Smooth muscle cell (in vitro differentiated cells): Measurements from ENCODE around the gene NUP62CL. TPM values are rescaled to one million over a fixed set of nuclear protein-coding genes. Genes with fewer than 3 reads are reported as not detected.

Source experiments
- DNase-seq: peaks from one replicate; lab custom pipeline; 2025; ENCODE audit not compliant: unreplicated experiment; lab: John Stamatoyannopoulos, UW
- H2AFZ ChIP-seq: fragments of 200-600 bp; sonication (generic); 2 replicates; pipeline ENCODE4 v1.6.0; 2016; ENCODE audit warnings: antibody characterized with exemption, low read depth, mild to moderate bottlenecking
- H3F3A ChIP-seq: fragments of 200-600 bp; sonication (generic); 2 replicates; pipeline ENCODE4 v1.6.0; 2017; ENCODE audit warnings: antibody characterized with exemption, low read depth
- H3K27ac ChIP-seq: fragments of 200-600 bp; sonication (generic); 2 replicates; pipeline ENCODE4 v1.5.1; 2016; ENCODE audit warnings: low read depth, mild to moderate bottlenecking
- H3K27me3 ChIP-seq: fragments of 200-600 bp; sonication (generic); 2 replicates; pipeline ENCODE4 v1.6.1; 2016; ENCODE audit warnings: low read depth, mild to moderate bottlenecking
- H3K36me3 ChIP-seq: fragments of 200-600 bp; sonication (generic); 2 replicates; pipeline ENCODE4 v1.5.1; 2016; ENCODE audit warnings: low read depth
- H3K4me1 ChIP-seq: fragments of 200-600 bp; sonication (generic); 2 replicates; pipeline ENCODE4 v1.5.1; 2016; ENCODE audit warnings: low read depth
- H3K4me2 ChIP-seq: fragments of 200-600 bp; sonication (generic); 2 replicates; pipeline ENCODE4 v1.6.0; 2016; ENCODE audit warnings: mild to moderate bottlenecking
- H3K4me3 ChIP-seq: fragments of 200-600 bp; sonication (generic); 2 replicates; pipeline ENCODE4 v1.5.1; 2016; ENCODE audit warnings: mild to moderate bottlenecking
- H3K79me2 ChIP-seq: fragments of 200-600 bp; sonication (generic); 2 replicates; pipeline ENCODE4 v1.6.0; 2016; ENCODE audit warnings: low read depth, mild to moderate bottlenecking
- H3K9ac ChIP-seq: fragments of 200-600 bp; sonication (generic); 2 replicates; pipeline ENCODE4 v1.6.0; 2016; ENCODE audit warnings: low read depth
- H3K9me3 ChIP-seq: fragments of 200-600 bp; sonication (generic); replicated peaks from 2 replicates; pipeline ENCODE4 v1.5.1; 2016; ENCODE audit warnings: low read depth
- H4K20me1 ChIP-seq: fragments of 200-600 bp; sonication (generic); 2 replicates; pipeline ENCODE4 v1.6.0; 2016; ENCODE audit warnings: low read depth
- WGBS: methylation state at CpG from one replicate; pipeline ENCODE4 v1.1.7; 2016; ENCODE audit warnings: low lambda C conversion rate; 5-methylcytosine and 5-hydroxymethylcytosine counted together
- polyA plus RNA-seq: library from polyadenylated mRNA; unstranded; fragments of >200 nt; fragmentation: Nextera tagmentation; extraction: Ambion mirVana; gene quantifications from 2 replicates; pipeline ENCODE4 v1.2.1, GENCODE V29; 2016
- total RNA-seq: library from RNA; depleted of rRNA; stranded (reverse); fragments of >200 nt; gene quantifications from 2 replicates; pipeline ENCODE4 v1.2.3, GENCODE V29; 2014
- TF ChIP-seq, protein P1 (sequence below): fragments of 200-600 bp; sonication (generic); IDR thresholded peaks from 2 replicates; pipeline ENCODE4 v1.5.1; 2017; ENCODE audit warnings: borderline replicate concordance, mild to moderate bottlenecking, antibody characterized with exemption; ENCODE audit not compliant: insufficient read depth, poor library complexity, severe bottlenecking

NUP62CL gene
- total and polyA plus RNA-seq, 2 experiments from 2014 or later = 2.2 TPM; not detected in 1

DNA sequence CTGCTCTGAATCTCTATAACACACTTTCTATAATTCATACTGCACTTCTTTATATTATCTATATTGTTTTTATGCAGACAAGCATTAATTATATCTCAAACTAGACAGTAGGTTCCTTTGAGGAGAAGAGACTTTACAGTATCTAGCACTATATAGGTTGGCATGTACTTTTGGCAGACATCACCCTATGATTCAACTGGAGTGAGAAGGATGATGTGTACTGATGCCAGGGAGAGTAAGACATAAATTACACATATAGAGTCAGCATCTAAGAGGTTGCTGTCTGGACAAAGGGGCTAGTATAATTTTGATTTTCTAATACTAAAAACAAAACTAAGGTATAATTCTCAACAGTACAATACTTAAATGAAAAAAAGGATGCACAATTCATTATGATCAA is 82.5 kb downstream of the NUP62CL start:
- DNase-seq = no peak

DNA sequence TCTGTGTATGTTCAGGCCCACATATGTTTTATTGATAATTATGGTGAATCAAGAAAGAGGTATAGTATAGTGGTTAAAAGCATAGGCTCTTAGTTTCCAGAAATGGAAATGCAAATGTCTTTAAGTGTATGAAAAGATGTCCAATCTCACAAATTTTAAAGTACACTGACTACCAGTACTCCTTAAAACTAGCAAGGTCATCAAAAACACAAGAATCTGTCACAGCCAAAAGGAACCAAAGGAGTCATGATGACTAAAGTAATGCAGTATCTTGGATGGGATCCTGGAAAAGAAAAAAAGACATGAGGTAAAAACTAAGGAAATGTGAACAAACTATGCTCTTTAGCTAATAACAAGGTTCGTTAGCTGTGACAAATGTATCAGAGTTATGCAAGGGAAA is 87.0 kb downstream of the NUP62CL start:
- Histone ChIP-seq H3K27ac (no peak overlapping the region), H3K79me2 (peaks cover 8% of the 10 kb centered on the region), H3K4me1 (peaks cover 5% of the 10 kb centered on the region), H3K9ac (no peak overlapping the region), H3F3A (no peaks in the 10 kb centered on the region), H3K4me2 (peak overlapping the region; percentile 82), H4K20me1 (no peaks in the 10 kb centered on the region), H3K36me3 (no peaks in the 10 kb centered on the region), H3K4me3 (peak overlapping the region; percentile 70), H3K9me3 (no peaks in the 10 kb centered on the region), H3K27me3 (no peaks in the 10 kb centered on the region), H2AFZ (peak overlapping the region; percentile 51)
- 82% methylated on average over 1 of the region's 1 CpG for WGBS
- TF ChIP-seq, protein P1, sequence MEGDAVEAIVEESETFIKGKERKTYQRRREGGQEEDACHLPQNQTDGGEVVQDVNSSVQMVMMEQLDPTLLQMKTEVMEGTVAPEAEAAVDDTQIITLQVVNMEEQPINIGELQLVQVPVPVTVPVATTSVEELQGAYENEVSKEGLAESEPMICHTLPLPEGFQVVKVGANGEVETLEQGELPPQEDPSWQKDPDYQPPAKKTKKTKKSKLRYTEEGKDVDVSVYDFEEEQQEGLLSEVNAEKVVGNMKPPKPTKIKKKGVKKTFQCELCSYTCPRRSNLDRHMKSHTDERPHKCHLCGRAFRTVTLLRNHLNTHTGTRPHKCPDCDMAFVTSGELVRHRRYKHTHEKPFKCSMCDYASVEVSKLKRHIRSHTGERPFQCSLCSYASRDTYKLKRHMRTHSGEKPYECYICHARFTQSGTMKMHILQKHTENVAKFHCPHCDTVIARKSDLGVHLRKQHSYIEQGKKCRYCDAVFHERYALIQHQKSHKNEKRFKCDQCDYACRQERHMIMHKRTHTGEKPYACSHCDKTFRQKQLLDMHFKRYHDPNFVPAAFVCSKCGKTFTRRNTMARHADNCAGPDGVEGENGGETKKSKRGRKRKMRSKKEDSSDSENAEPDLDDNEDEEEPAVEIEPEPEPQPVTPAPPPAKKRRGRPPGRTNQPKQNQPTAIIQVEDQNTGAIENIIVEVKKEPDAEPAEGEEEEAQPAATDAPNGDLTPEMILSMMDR = no peak
- DNase-seq = no peak

More for the DNA sequence above, 82.5 kb downstream of the NUP62CL start:
- no peaks in the 10 kb centered on the region for H3F3A ChIP-seq
- no peaks in the 10 kb centered on the region for H4K20me1 ChIP-seq
- H2AFZ ChIP-seq = no peak overlapping the region
- no peaks in the 10 kb centered on the region for H3K27me3 ChIP-seq
- TF ChIP-seq, protein P1 = no peak
- no peaks in the 10 kb centered on the region for H3K9me3 ChIP-seq
- H3K27ac ChIP-seq = no peak overlapping the region
- H3K36me3 ChIP-seq = no peaks in the 10 kb centered on the region
- H3K79me2 ChIP-seq = no peaks in the 10 kb centered on the region
- no peak overlapping the region for H3K9ac ChIP-seq
- no peaks in the 10 kb centered on the region for H3K4me1 ChIP-seq
- H3K4me2 ChIP-seq = no peak overlapping the region
- H3K4me3 ChIP-seq = no peak overlapping the region

DNA sequence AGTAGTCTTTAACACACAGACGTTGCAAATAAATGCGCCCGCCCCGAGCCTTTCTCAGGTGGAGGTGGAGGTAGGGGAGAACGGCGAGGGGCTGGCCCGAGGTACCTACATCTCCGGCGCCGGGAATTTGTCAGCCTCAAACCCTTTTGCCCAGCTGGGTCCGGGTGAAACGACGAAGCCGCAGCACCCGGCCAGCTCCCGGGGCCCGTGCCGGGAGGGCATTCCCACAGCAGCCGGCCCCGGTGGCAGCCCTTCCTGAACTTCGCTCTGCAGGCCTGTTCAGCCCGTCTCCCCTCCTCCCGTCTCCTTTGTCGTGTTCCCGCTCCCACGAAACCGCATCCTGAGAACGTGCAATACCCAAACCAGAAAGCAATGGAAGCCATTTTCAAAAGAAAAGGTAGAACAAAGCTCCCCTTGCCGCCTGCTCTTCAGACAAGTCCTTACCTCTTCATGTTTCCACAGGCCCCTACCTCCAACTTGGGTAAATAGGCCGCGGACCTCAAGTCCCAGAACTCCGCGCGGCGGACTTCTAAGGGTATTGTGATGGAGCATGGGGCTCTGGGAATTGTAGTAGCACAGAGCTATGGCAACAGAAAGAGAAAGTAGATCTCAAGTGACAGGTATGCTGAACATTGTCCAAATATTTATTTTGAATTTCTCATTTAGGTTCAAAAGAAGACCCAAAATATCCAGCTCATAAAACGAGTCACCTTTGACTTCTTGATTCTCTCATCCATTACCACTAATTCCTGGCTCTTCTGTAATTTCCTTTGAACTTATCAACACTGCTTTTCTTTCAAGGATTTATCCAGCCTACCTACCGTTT is 87.7 kb downstream of the NUP62CL start, which contains the start of gene RBM41:
RBM41 (minus strand) TSS at position 501 of the 826 bp plus-strand sequence; CDS start at position 452, 49 bp downstream.
- peak within 1 kb of the TSS; percentile 70 for H3K4me3 ChIP-seq
- no peaks in the 10 kb centered on the region for H3F3A ChIP-seq
- peaks cover 5% of the 10 kb centered on the region for H3K4me1 ChIP-seq
- TF ChIP-seq, protein P1 = no peak
- H2AFZ ChIP-seq = peak within 1 kb of the TSS; percentile 75
- H3K9me3 ChIP-seq = no peaks in the 10 kb centered on the region
- H3K27ac ChIP-seq = no peak within 1 kb of the TSS
- H3K9ac ChIP-seq = peak within 1 kb of the TSS; percentile 71
- H3K36me3 ChIP-seq = no peaks in the 10 kb centered on the region
- H3K27me3 ChIP-seq = no peaks in the 10 kb centered on the region
- H3K79me2 ChIP-seq = peaks cover 8% of the 10 kb centered on the region
- WGBS = 41% methylated on average over 36 of the region's 37 CpGs
- H3K4me2 ChIP-seq = peak within 1 kb of the TSS; percentile 82
- peak; percentile 0 for DNase-seq
- H4K20me1 ChIP-seq = no peaks in the 10 kb centered on the region

DNA sequence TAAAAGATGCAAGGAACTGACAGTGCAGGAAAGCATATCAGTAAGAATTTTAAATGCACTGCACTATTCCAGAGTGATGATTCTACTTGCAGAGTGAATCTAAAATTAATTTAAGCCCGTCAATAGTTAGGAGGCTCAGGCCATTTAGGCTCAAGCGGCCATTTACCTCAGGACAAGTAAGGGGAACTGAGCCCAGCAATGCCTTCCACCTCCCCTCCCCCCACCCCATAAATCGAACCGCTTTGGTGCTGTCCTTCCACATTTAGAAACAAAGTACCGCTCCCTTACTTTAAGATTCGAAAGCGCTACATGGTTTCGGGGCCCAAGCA is 88.3 kb downstream of the NUP62CL start:
- Histone ChIP-seq H2AFZ (peak overlapping the region; percentile 75), H3K9me3 (no peaks in the 10 kb centered on the region), H3F3A (no peaks in the 10 kb centered on the region), H3K79me2 (peaks cover 8% of the 10 kb centered on the region), H3K4me2 (peak overlapping the region; percentile 82), H3K27me3 (no peaks in the 10 kb centered on the region), H3K27ac (no peak overlapping the region), H3K4me3 (peak overlapping the region; percentile 70), H3K9ac (peak overlapping the region; percentile 71), H3K4me1 (peaks cover 5% of the 10 kb centered on the region), H3K36me3 (no peaks in the 10 kb centered on the region), H4K20me1 (no peaks in the 10 kb centered on the region)
- TF ChIP-seq, protein P1 = no peak
- DNase-seq = no peak
- 39% methylated on average over 8 of the region's 8 CpGs for WGBS
